Activated naive CD4-positive, alpha-beta T cell treated with anti-CD3 and anti-CD28 coated beads, Interleukin-2, amount 50 U/mL, for 16 hours (primary cell): ENCODE measurements around the gene RAPSN.

Experiments used
- DNase-seq: peaks from one replicate; pipeline ENCODE4 v3.0.0-alpha.2; 2020

Gene RAPSN

GRCh38 chr11:47387944-47388696, 60.8 kb downstream of the RAPSN start:
- no peak for DNase-seq
